NCI-H1105 treated with DMSO at 0.1 percent for 48 hours (cell line): ENCODE measurements around the gene LILRA5.
"Not testable (repeated sequence)": the region's sequence is repeated elsewhere in the genome, so short reads cannot be mapped to it uniquely, and the experiment has no call there.

Experiments used
- DNase-seq: peaks from one replicate; lab custom pipeline; 2025; lab: John Stamatoyannopoulos, UW

LILRA5 gene

GRCh38 chr19:54302257-54302656 is 10.7 kb downstream of the LILRA5 start:
- DNase-seq = no peak

- no peak for DNase-seq
Observed at GRCh38 chr19:54299515-54299914, 13.5 kb downstream of the LILRA5 start.

- no peak for DNase-seq
Observed at GRCh38 chr19:54299126-54299498, 13.9 kb downstream of the LILRA5 start.

GRCh38 chr19:54298357-54299125 is 14.4 kb downstream of the LILRA5 start:
- DNase-seq = no peak

GRCh38 chr19:54297759-54298305 is 15.1 kb downstream of the LILRA5 start:
- DNase-seq = no peak

GRCh38 chr19:54294539-54294938 is 18.4 kb downstream of the LILRA5 start:
- DNase-seq = no peak

GRCh38 chr19:54289160-54289559 is 23.8 kb downstream of the LILRA5 start:
- not testable (repeated sequence) for DNase-seq

GRCh38 chr19:54287456-54287855 is 25.5 kb downstream of the LILRA5 start:
- no peak for DNase-seq

- not testable (repeated sequence) for DNase-seq
Observed at GRCh38 chr19:54286283-54286682, 26.7 kb downstream of the LILRA5 start.

GRCh38 chr19:54285427-54286056 is 27.4 kb downstream of the LILRA5 start:
- DNase-seq = not testable (repeated sequence)

GRCh38 chr19:54282686-54283470 is 30.1 kb downstream of the LILRA5 start:
- DNase-seq = no peak

- not testable (repeated sequence) for DNase-seq
Observed at GRCh38 chr19:54281729-54282075, 31.3 kb downstream of the LILRA5 start.

- no peak for DNase-seq
Observed at GRCh38 chr19:54281007-54281728, 31.8 kb downstream of the LILRA5 start, which contains the start of gene LILRB2. TSS of gene LILRB2 (minus strand) at chr19:54281110. CDS start at chr19:54280496, 614 bp downstream.

GRCh38 chr19:54280441-54280840 is 32.5 kb downstream of the LILRA5 start:
- not testable (repeated sequence) for DNase-seq

GRCh38 chr19:54280025-54280424 is 32.9 kb downstream of the LILRA5 start:
- DNase-seq = not testable (repeated sequence)

GRCh38 chr19:54279406-54279962 is 33.5 kb downstream of the LILRA5 start:
- DNase-seq = no peak

- DNase-seq = not testable (repeated sequence)
Observed at GRCh38 chr19:54278571-54279195, 34.3 kb downstream of the LILRA5 start.

- not testable (repeated sequence) for DNase-seq
Observed at GRCh38 chr19:54278056-54278455, 34.9 kb downstream of the LILRA5 start.

- DNase-seq = not testable (repeated sequence)
Observed at GRCh38 chr19:54277111-54277615, 35.8 kb downstream of the LILRA5 start.

GRCh38 chr19:54275951-54276350 is 37.0 kb downstream of the LILRA5 start:
- no peak for DNase-seq

GRCh38 chr19:54274516-54274915 is 38.5 kb downstream of the LILRA5 start:
- DNase-seq = not testable (repeated sequence)
